Liver (tissue), 9 donors: Measurements from ENCODE around the gene PDLIM7. TPM values are rescaled to one million over a fixed set of nuclear protein-coding genes. Genes with fewer than 3 reads are reported as not detected.

ENCODE experiments used
- DNase-seq: peaks from one replicate; pipeline ENCODE4 v3.0.0-alpha.2; 2017; ENCODE audit warnings: low spot score
- H3K27ac ChIP-seq, 2 donors: one replicate each; pipeline ENCODE4 v1.7.0; 2013; ENCODE audit warnings: inconsistent platforms in 2 of 2, low read length in 2 of 2, control low read depth in 1 of 2, low read depth in 1 of 2, mild to moderate bottlenecking in 1 of 2
- H3K27me3 ChIP-seq, 4 donors: one replicate each; pipeline versions ENCODE4 v1.6.1 to v1.7.0; 2013; ENCODE audit warnings: low read length in 3 of 4, inconsistent platforms in 1 of 4, mild to moderate bottlenecking in 1 of 4, moderate library complexity in 1 of 4; ENCODE audit not compliant: control insufficient read depth in 4 of 4, insufficient read depth in 4 of 4
- H3K36me3 ChIP-seq, 4 donors: one replicate each; pipeline versions ENCODE4 v1.6.1 to v1.7.0; 2013; ENCODE audit warnings: low read length in 3 of 4, mild to moderate bottlenecking in 3 of 4, low read depth in 1 of 4, moderate library complexity in 1 of 4; ENCODE audit not compliant: control insufficient read depth in 4 of 4, insufficient read depth in 3 of 4
- H3K4me1 ChIP-seq, 4 donors: one replicate each; pipeline versions ENCODE4 v1.6.1 to v1.7.0; 2013; ENCODE audit warnings: low read length in 3 of 4, mild to moderate bottlenecking in 3 of 4, moderate library complexity in 1 of 4; ENCODE audit not compliant: control insufficient read depth in 4 of 4, insufficient read depth in 4 of 4
- H3K4me3 ChIP-seq, 3 donors: one replicate each; pipeline versions ENCODE4 v1.6.1 to v1.7.0; 2013; ENCODE audit warnings: low read length in 3 of 3, control low read depth in 1 of 3, low read depth in 1 of 3, mild to moderate bottlenecking in 1 of 3
- H3K9ac ChIP-seq, 2 donors: one replicate each; pipeline ENCODE4 v1.7.0; 2013; ENCODE audit warnings: low read length in 2 of 2, mild to moderate bottlenecking in 2 of 2, moderate library complexity in 2 of 2, control low read depth in 1 of 2, low read depth in 1 of 2
- H3K9me3 ChIP-seq, 4 donors: one replicate each; pipeline versions ENCODE4 v1.6.1 to v1.7.0; 2013; ENCODE audit warnings: low read length in 3 of 4; ENCODE audit not compliant: control insufficient read depth in 4 of 4
- EGR1 ChIP-seq, 2 donors: IDR thresholded peaks; 2 replicates each; pipeline ENCODE4 v1.6.1; 2016 to 2018; ENCODE audit warnings: antibody characterized with exemption in 2 of 2, low read depth in 2 of 2
- FOXA1 ChIP-seq: IDR thresholded peaks from 2 replicates; pipeline ENCODE4 v1.6.1; 2016; ENCODE audit warnings: antibody characterized with exemption
- FOXA2 ChIP-seq: IDR thresholded peaks from 2 replicates; pipeline ENCODE4 v1.6.1; 2016; ENCODE audit warnings: antibody characterized with exemption
- GABPA ChIP-seq, 2 donors: IDR thresholded peaks in 1 of 2; conservative IDR thresholded peaks in 1 of 2; 2 replicates each; pipeline ENCODE4 v1.6.1; 2016; ENCODE audit warnings: antibody characterized with exemption in 2 of 2, mild to moderate bottlenecking in 1 of 2, moderate library complexity in 1 of 2
- HNF4A ChIP-seq, 2 donors: conservative IDR thresholded peaks; 2 replicates each; pipeline ENCODE4 v1.6.1; 2016; ENCODE audit warnings: antibody characterized with exemption in 2 of 2, mild to moderate bottlenecking in 2 of 2
- HNF4G ChIP-seq: IDR thresholded peaks from 2 replicates; pipeline ENCODE4 v1.6.1; 2016; ENCODE audit warnings: antibody characterized with exemption
- JUND ChIP-seq, 2 donors: IDR thresholded peaks; 2 replicates each; pipeline ENCODE4 v1.6.1; 2016; ENCODE audit warnings: antibody characterized with exemption in 2 of 2
- NR2F2 ChIP-seq: IDR thresholded peaks from 2 replicates; pipeline ENCODE4 v1.6.1; 2016; ENCODE audit warnings: antibody characterized with exemption
- RAD21 ChIP-seq, 2 donors: IDR thresholded peaks; 2 replicates each; pipeline ENCODE4 v1.6.1; 2016; ENCODE audit warnings: antibody characterized with exemption in 2 of 2, mild to moderate bottlenecking in 2 of 2
- RXRA ChIP-seq, 2 donors: IDR thresholded peaks; 2 replicates each; pipeline ENCODE4 v1.6.1; 2017 to 2018; ENCODE audit warnings: antibody characterized with exemption in 2 of 2, mild to moderate bottlenecking in 1 of 2
- SP1 ChIP-seq: IDR thresholded peaks from 2 replicates; pipeline ENCODE4 v1.6.1; 2018; ENCODE audit warnings: antibody characterized with exemption, mild to moderate bottlenecking
- TAF1 ChIP-seq: conservative IDR thresholded peaks from 2 replicates; pipeline ENCODE4 v1.6.1; 2016; ENCODE audit warnings: antibody characterized with exemption, mild to moderate bottlenecking
- YY1 ChIP-seq: IDR thresholded peaks from 2 replicates; pipeline ENCODE4 v1.6.1; 2016; ENCODE audit warnings: antibody characterized with exemption, mild to moderate bottlenecking
- WGBS: extraction: QIAGEN DNeasy Blood & Tissue Kit; methylation state at CpG from one replicate; pipeline ENCODE4 v1.1.7; 2013; 5-methylcytosine and 5-hydroxymethylcytosine counted together
- polyA plus RNA-seq, 2 donors: library from polyadenylated mRNA; stranded (reverse) in 1 of 2; unstranded in 1 of 2; fragments of 200-250 nt in 1 of 2; fragments of >200 nt in 1 of 2; fragmentation: Nextera tagmentation in 1 of 2; extraction: Ambion mirVana in 1 of 2; gene quantifications; one replicate each; pipeline versions ENCODE4 v1.2.1 to v1.2.3, GENCODE V29; 2013 to 2015
- total RNA-seq, 2 donors: library from RNA; depleted of rRNA; stranded (reverse); fragments of >200 nt; gene quantifications; one replicate each; pipeline ENCODE4 v1.2.3, GENCODE V29; 2014
- TF ChIP-seq, protein P1 (sequence below): IDR thresholded peaks from 2 replicates; pipeline ENCODE4 v1.6.1; 2016; ENCODE audit warnings: antibody characterized with exemption
- TF ChIP-seq, protein P2 (sequence below): IDR thresholded peaks from 2 replicates; pipeline ENCODE4 v1.6.1; 2016; ENCODE audit warnings: antibody characterized with exemption, mild to moderate bottlenecking
- TF ChIP-seq, protein P3 (sequence below): IDR thresholded peaks from 2 replicates; pipeline ENCODE4 v1.6.1; 2016; ENCODE audit warnings: antibody characterized with exemption
- TF ChIP-seq, protein P4 (sequence below): IDR thresholded peaks from 2 replicates; pipeline ENCODE4 v1.6.1; 2016; ENCODE audit warnings: antibody characterized with exemption
- TF ChIP-seq, protein P5 (sequence below): fragments of 150-350 bp; IDR thresholded peaks from 2 replicates; pipeline ENCODE4 v1.5.1; 2017; ENCODE audit warnings: improper control_type of control experiment, low read depth, low read length; ENCODE audit not compliant: missing input control
- donor health status: healthy.
- donor health status: healthy.
- donor health status: healthy.
- donor health status: healthy.
- donor health status: healthy.

Gene PDLIM7
- total and polyA plus RNA-seq, 4 donors = 5.5 to 36.0 (median 8.5) TPM

DNA sequence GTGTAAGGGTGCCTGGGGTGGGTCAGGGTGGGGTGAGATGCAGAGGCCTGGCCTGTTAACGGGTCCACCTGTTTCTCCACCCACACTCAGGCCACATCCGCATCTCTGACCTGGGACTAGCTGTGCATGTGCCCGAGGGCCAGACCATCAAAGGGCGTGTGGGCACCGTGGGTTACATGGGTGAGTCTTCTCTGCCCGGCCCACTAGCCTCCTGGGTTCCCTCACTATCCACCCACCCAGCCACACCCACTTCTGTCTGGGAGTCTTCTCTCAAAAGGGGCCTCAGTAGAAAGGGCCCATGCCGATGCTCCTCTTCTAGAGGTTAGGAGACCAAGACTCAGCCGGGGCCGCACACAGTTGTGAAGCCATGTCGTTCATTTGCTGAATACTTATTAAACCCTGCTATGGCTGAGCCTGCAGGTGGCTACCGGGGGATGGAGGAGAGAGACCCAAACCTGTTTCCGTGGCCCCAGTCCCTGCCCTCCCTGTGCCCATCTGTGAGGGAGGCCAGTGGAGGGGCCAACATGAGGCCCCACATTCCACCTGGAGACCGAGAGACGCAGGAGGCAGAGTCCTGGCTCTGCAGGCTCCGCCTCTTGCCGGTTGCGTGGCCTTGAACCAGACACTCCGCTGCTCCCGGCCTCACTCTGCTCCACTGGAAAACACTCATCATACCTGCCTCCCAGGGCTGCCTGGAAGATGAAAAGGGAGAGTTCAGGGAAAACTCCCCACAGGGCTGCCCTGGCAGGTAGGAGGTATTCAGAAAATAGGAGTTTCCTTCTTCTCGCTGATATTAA lies 62.3 kb downstream of the PDLIM7 start:
- Histone ChIP-seq H3K27ac (no peak overlapping the region), H3K36me3 (peaks cover 6 to 29% (median 19%) of the 10 kb centered on the region in 4 donors), H3K9me3 (no peaks in the 10 kb centered on the region), H3K4me1 (peaks cover 0 to 6% (median 0%) of the 10 kb centered on the region in 4 donors), H3K27me3 (no peaks in the 10 kb centered on the region), H3K9ac (no peak overlapping the region), H3K4me3 (no peak overlapping the region)
- TF ChIP-seq, protein P1, sequence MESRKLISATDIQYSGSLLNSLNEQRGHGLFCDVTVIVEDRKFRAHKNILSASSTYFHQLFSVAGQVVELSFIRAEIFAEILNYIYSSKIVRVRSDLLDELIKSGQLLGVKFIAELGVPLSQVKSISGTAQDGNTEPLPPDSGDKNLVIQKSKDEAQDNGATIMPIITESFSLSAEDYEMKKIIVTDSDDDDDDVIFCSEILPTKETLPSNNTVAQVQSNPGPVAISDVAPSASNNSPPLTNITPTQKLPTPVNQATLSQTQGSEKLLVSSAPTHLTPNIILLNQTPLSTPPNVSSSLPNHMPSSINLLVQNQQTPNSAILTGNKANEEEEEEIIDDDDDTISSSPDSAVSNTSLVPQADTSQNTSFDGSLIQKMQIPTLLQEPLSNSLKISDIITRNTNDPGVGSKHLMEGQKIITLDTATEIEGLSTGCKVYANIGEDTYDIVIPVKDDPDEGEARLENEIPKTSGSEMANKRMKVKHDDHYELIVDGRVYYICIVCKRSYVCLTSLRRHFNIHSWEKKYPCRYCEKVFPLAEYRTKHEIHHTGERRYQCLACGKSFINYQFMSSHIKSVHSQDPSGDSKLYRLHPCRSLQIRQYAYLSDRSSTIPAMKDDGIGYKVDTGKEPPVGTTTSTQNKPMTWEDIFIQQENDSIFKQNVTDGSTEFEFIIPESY = no peak
- TF ChIP-seq, protein P2, sequence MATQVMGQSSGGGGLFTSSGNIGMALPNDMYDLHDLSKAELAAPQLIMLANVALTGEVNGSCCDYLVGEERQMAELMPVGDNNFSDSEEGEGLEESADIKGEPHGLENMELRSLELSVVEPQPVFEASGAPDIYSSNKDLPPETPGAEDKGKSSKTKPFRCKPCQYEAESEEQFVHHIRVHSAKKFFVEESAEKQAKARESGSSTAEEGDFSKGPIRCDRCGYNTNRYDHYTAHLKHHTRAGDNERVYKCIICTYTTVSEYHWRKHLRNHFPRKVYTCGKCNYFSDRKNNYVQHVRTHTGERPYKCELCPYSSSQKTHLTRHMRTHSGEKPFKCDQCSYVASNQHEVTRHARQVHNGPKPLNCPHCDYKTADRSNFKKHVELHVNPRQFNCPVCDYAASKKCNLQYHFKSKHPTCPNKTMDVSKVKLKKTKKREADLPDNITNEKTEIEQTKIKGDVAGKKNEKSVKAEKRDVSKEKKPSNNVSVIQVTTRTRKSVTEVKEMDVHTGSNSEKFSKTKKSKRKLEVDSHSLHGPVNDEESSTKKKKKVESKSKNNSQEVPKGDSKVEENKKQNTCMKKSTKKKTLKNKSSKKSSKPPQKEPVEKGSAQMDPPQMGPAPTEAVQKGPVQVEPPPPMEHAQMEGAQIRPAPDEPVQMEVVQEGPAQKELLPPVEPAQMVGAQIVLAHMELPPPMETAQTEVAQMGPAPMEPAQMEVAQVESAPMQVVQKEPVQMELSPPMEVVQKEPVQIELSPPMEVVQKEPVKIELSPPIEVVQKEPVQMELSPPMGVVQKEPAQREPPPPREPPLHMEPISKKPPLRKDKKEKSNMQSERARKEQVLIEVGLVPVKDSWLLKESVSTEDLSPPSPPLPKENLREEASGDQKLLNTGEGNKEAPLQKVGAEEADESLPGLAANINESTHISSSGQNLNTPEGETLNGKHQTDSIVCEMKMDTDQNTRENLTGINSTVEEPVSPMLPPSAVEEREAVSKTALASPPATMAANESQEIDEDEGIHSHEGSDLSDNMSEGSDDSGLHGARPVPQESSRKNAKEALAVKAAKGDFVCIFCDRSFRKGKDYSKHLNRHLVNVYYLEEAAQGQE = no peak
- TF ChIP-seq NR2F2 (no peak), SP1 (no peak), RAD21 (IDR thresholded peaks at IDR 0.05) (no peak), GABPA (IDR thresholded peaks at IDR 0.05 in 1 of 2, conservative IDR thresholded peaks at IDR 0.05 in 1 of 2) (no peak)
- 96% methylated on average over 20 of the region's 20 CpGs for WGBS
- DNase-seq = no peak

DNA sequence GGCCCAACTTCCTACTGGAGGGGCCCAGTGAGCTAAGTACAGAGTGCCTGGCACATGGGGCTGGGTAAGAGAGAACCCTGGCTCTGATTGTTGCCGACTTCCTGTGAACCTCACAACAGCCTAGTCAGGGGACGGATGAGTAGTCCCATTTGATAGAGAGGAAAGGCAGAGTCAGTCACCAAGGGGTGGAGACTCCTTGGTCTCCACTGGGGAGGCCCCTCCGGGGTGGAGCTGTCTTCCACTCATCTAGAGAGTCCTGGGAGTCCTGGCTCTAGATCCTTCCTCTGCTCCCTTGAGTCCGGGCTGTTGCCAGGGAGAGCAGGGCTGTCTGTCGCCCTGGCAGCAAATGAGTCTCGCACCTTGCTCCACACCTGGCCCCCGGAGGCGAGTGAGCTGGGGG lies 63.0 kb downstream of the PDLIM7 start:
- Histone ChIP-seq H3K4me1 (peaks cover 0 to 6% (median 0%) of the 10 kb centered on the region in 4 donors), H3K9ac (no peak overlapping the region), H3K4me3 (no peak overlapping the region), H3K36me3 (peaks cover 6 to 29% (median 19%) of the 10 kb centered on the region in 4 donors), H3K27me3 (no peaks in the 10 kb centered on the region), H3K9me3 (no peaks in the 10 kb centered on the region), H3K27ac (no peak overlapping the region)
- DNase-seq = no peak
- 92% methylated on average over 8 of the region's 8 CpGs for WGBS
- TF ChIP-seq JUND (IDR thresholded peaks at IDR 0.05) (no peak), YY1 (no peak), GABPA (IDR thresholded peaks at IDR 0.05 in 1 of 2, conservative IDR thresholded peaks at IDR 0.05 in 1 of 2) (no peak), TAF1 (no peak), HNF4G (no peak), HNF4A (conservative IDR thresholded peaks at IDR 0.05) (no peak), FOXA2 (no peak), FOXA1 (no peak), RXRA (IDR thresholded peaks at IDR 0.05) (no peak), EGR1 (IDR thresholded peaks at IDR 0.05; ENCODE audit: low read depth in 2 of 2) (no peak), NR2F2 (no peak), SP1 (no peak), RAD21 (IDR thresholded peaks at IDR 0.05) (no peak)
- TF ChIP-seq, protein P3, sequence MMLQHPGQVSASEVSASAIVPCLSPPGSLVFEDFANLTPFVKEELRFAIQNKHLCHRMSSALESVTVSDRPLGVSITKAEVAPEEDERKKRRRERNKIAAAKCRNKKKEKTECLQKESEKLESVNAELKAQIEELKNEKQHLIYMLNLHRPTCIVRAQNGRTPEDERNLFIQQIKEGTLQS = no peak
- TF ChIP-seq, protein P4, sequence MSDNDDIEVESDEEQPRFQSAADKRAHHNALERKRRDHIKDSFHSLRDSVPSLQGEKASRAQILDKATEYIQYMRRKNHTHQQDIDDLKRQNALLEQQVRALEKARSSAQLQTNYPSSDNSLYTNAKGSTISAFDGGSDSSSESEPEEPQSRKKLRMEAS = no peak
- TF ChIP-seq, protein P5, sequence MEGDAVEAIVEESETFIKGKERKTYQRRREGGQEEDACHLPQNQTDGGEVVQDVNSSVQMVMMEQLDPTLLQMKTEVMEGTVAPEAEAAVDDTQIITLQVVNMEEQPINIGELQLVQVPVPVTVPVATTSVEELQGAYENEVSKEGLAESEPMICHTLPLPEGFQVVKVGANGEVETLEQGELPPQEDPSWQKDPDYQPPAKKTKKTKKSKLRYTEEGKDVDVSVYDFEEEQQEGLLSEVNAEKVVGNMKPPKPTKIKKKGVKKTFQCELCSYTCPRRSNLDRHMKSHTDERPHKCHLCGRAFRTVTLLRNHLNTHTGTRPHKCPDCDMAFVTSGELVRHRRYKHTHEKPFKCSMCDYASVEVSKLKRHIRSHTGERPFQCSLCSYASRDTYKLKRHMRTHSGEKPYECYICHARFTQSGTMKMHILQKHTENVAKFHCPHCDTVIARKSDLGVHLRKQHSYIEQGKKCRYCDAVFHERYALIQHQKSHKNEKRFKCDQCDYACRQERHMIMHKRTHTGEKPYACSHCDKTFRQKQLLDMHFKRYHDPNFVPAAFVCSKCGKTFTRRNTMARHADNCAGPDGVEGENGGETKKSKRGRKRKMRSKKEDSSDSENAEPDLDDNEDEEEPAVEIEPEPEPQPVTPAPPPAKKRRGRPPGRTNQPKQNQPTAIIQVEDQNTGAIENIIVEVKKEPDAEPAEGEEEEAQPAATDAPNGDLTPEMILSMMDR = no peak
- TF ChIP-seq, protein P2 = no peak
